Omental fat pad (tissue), 4 donors: ENCODE measurements around the gene UCK2. TPM values are rescaled to one million over a fixed set of nuclear protein-coding genes. Genes with fewer than 3 reads are reported as not detected.

ENCODE experiments used
- ATAC-seq: fragments of 150-250 bp; one replicate; pipeline ENCODE4 v1.9.1; 2016; ENCODE audit warnings: mild to moderate bottlenecking, moderate library complexity; ENCODE audit not compliant: low FRiP score
- DNase-seq: peaks from one replicate; pipeline ENCODE4 v3.0.0-alpha.2; 2019; ENCODE audit warnings: low spot score
- CTCF ChIP-seq, 3 donors: fragments of 450-650 bp; IDR thresholded peaks; one replicate each; pipeline ENCODE4 v1.5.1; 2016 to 2017; ENCODE audit warnings: antibody characterized with exemption in 3 of 3, mild to moderate bottlenecking in 3 of 3, moderate library complexity in 2 of 3
- total RNA-seq, 4 donors: library from RNA; depleted of rRNA; stranded (reverse); fragments of >200 nt; gene quantifications; one replicate each; pipeline ENCODE4 v1.1.0, GENCODE V29; 2016

Gene UCK2
- total RNA-seq, 4 donors from 2014 or later = 19.3 to 93.9 (median 22.3) TPM

GRCh38 chr1:165833358-165833757 lies 5.9 kb downstream of the UCK2 start:
- no peak for ATAC-seq
- TF ChIP-seq CTCF (IDR thresholded peaks at IDR 0.05) = no peak

DNA sequence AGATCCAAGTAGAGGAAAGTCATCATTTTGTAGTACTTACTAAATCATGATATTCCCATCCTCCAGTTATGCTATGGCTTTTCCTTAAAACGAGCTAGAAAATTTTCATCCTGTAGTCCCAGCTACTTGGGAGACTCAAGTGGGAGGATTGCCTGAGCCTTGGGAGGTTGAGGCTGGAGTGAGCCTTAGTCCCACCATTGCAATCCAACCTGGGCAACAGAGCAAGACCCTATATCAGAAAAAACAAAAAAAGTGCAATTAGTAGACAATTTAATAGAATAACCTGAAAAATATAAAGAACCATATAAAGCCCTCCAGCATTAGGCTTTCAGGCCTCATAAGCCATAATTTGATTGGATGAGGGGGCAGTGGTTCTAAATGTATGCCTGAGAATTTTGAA lies 6.8 kb downstream of the UCK2 start:
- ATAC-seq = no peak

More at GRCh38 chr1:165833358-165833757, 5.9 kb downstream of the UCK2 start:
- no peak for DNase-seq

DNA sequence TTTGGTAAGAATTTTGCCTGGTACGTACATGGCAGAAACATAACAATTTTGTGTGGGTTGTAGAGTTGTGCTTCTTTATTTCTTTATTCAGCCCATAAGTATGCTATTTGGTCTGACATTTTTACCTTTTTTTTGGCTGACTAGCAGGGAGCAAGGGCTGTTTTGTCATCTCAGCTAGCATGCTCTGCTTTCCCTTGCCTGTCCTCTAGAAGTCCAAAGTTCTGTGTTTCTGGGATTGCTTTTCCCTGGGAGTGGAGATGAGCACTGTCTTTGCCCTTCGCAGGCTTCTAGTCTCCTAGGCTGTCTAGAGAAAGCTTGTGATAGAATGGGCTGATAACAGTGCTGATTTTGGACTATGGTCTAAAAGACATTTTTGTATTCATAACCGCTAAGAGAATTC lies 7.5 kb downstream of the UCK2 start:
- no peak for ATAC-seq
- no peak for TF ChIP-seq CTCF (IDR thresholded peaks at IDR 0.05)
- DNase-seq = no peak

More for the DNA sequence above, 6.8 kb downstream of the UCK2 start:
- DNase-seq = no peak
- no peak for TF ChIP-seq CTCF (IDR thresholded peaks at IDR 0.05)

DNA sequence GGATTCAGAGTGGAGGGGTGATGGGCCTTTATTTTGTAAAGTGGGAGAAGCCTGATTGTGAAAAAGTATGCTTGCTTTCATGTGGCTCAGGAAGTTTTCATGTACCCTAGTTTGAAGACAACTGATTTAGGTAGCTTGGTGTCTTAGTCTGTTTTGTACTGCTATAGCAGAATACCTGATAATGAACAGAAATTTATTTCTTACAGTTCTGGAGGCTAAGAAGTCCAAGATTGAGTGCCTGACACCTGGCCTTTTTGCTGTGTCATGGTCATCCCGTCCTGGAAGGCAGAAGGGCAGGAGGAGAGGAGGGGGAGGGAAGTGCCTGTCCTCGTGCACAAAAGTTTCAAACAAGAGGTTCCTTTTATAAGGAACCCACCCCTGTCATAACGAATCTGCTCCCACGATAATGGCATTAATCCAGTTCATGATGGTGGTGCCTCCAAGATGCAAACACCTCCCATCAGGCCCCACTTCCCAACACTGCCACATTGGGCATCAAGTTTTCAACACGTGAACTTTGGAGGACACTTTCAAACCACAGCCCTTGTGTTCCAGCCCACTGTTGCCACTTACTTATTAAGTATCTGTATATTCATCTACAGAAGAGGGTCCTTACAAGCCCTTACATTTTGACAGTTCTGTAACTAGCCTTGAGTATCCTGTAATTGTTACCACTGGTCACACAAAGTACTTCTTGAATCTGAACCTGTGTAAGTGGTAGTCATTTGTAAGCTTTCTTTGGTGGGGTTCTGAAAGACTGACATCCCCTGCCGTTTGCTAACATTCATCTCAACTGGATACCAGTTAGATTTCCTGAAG lies 9.5 kb downstream of the UCK2 start:
- ATAC-seq (no peak), DNase-seq (no peak)
- no peak for TF ChIP-seq CTCF (IDR thresholded peaks at IDR 0.05)

- DNase-seq (no peak), ATAC-seq (no peak)
- no peak for TF ChIP-seq CTCF (IDR thresholded peaks at IDR 0.05)
Observed at GRCh38 chr1:165837838-165838364, 10.5 kb downstream of the UCK2 start.

- TF ChIP-seq CTCF (IDR thresholded peaks at IDR 0.05) = no peak
- DNase-seq (no peak), ATAC-seq (no peak)
Observed at GRCh38 chr1:165840423-165840822, 13.0 kb downstream of the UCK2 start.

- ATAC-seq (no peak), DNase-seq (no peak)
- TF ChIP-seq CTCF (IDR thresholded peaks at IDR 0.05) = no peak
Observed at GRCh38 chr1:165841582-165842017, 14.2 kb downstream of the UCK2 start.
